ENCODE results near the gene FHIT.
"Not testable (repeated sequence)": the region's sequence is repeated elsewhere in the genome, so short reads cannot be mapped to it uniquely, and the experiment has no call there.

The FHIT gene

DNA sequence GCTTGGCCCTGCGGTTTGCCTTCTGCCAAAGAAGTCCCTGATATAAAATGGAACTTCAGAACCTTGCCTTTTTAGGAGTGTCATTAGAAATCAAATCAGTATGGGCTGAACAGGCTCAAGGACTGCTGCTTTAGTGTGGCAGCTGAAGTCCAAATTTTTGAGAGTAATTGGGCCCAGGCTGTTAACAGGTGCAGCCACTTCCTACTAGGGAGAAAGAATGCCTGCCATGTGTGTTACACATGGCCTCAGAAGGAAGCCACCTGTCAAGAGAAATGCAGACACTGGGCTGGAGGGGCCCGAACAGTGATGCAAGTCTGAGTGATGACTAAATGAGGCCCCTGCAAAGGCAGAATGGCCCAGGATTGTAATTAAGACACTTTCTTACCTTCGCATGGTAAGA lies 1414.7 kb downstream of the FHIT start:
- DNase-seq (ENCODE audit: low read depth in 3 of 3) = no peak

- DNase-seq (ENCODE audit: low read depth in 3 of 3) = no peak
Measured at GRCh38 chr3:59832702-59833101, 1418.5 kb downstream of the FHIT start.

GRCh38 chr3:59832241-59832640 lies 1419.0 kb downstream of the FHIT start:
- DNase-seq (ENCODE audit: low read depth in 3 of 3) = no peak

DNA sequence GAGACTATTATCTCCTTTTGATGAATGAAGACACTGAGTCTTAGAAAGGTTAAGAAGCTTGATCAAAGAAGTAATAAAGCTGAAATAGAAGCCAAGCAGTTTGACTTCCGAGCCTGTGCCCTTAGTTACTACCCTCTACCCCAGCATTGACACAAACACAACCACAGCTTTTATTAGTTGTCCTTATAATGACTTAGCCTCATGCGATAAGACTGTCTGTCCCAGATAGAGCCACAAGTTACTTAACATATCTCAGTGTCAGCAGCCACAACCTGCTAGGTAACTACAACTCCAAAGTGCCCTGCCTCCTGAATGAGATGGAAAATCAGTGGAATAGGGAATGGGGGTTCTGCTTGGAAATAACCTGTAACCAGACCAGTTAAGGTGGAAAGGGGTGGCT lies 1419.9 kb downstream of the FHIT start:
- DNase-seq (ENCODE audit: low read depth in 3 of 3) = no peak

GRCh38 chr3:59829527-59829926 lies 1421.7 kb downstream of the FHIT start:
- DNase-seq (ENCODE audit: low read depth in 3 of 3) = no peak

DNA sequence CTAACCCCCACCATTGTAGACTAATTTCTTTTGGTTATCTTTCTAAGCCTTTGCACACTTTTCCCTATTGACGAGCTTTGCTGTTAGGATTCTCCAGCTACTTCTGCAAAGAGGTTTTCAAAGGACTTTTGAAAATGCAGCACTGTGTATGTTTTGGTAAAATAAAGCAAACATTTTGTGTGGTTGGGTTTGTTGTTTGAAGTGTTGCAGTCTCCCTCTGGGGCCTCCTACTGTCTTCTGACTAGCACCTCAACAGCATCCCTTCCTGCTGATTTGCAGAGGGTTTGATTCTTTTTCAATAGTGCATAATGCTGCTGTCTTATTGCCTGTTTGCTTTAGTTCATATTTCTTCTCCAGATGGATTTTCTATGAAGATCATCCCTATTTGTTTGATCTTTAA lies 1426.4 kb downstream of the FHIT start:
- DNase-seq (ENCODE audit: low read depth in 3 of 3) = no peak

DNA sequence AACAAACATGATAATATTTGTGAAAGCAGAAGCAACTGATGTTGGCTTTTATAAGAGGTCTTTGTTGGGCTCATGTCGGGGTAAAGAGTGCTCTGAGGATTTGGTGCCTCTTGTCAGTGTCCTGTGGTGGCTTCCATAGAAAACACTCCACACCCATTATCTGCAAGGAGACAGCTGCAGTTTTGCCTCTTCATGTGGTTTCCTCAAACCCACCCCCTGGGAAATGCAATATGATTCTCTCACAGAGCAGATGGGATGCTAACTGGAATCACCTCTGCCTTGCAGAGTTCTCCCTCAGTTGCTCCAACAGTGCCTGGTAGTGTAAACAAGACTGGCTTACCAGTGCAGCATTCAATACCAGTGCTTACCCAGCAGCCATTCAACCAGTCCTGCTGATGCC lies 1430.0 kb downstream of the FHIT start:
- DNase-seq (ENCODE audit: low read depth in 3 of 3) = no peak

DNA sequence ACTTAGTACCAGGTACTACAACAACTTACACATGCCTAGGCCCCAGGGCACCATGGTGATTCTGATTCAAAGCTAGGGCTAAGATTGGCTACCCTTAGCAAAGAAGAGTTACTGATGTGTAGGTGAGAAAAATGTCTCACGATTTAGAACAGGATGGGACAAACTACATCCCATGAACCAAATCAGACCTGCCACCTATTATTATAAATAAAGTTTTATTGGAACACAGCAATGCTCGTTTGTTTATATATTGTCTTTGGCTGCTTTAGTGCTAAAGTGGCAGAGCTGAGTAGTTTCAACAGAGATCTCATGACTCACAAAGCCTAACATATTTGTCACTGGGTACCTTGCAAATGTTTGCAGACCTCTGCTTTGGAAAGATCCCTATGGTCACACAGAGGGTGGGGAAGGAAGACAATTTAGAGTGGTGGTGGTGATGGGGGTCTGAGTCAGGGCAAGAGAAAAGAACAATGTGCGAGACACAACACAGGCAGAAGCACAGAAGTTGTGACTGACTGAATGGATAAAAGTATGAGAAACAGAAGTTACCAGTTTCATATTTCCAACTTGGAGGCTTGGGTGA lies 1430.8 kb downstream of the FHIT start:
- peak in 1 of 3 experiments; percentile 3 for DNase-seq (ENCODE audit: low read depth in 3 of 3)

- no peak for DNase-seq (ENCODE audit: low read depth in 3 of 3)
Measured at GRCh38 chr3:59818919-59819300, 1432.3 kb downstream of the FHIT start.

- DNase-seq (ENCODE audit: low read depth in 3 of 3) = no peak
Measured at GRCh38 chr3:59818033-59818918, 1433.0 kb downstream of the FHIT start.

- DNase-seq (ENCODE audit: low read depth in 3 of 3) = no peak
Measured at GRCh38 chr3:59817511-59817910, 1433.7 kb downstream of the FHIT start.

GRCh38 chr3:59816312-59816711 lies 1434.9 kb downstream of the FHIT start:
- DNase-seq (ENCODE audit: low read depth in 3 of 3) = no peak

DNA sequence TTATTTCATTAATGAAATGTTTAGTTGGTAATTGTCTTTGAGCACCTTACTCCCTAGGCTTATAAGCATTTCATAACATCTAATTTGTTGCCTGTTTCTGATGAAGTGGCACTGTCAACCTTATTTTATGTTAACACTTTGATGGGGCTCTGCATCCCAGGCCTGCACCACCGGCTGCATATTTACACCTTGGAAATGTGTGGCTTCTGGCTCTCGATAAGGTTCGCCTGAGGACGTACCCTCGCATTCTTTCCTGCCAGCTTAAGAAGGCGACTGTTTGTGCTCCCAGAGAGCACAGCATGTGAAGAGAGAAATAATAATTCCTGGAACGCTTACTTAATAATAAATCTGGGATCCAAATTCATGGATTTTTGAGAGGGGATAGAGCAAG lies 1438.1 kb downstream of the FHIT start:
- DNase-seq (ENCODE audit: low read depth in 3 of 3) = no peak

- DNase-seq (ENCODE audit: low read depth in 3 of 3) = no peak
Measured at GRCh38 chr3:59812237-59813147, 1438.8 kb downstream of the FHIT start.

- DNase-seq (ENCODE audit: low read depth in 3 of 3) = no peak
Measured at GRCh38 chr3:59811160-59811559, 1440.1 kb downstream of the FHIT start.

- no peak for DNase-seq (ENCODE audit: low read depth in 3 of 3)
Measured at GRCh38 chr3:59810606-59811005, 1440.6 kb downstream of the FHIT start.

GRCh38 chr3:59809710-59810444 lies 1441.4 kb downstream of the FHIT start:
- DNase-seq (ENCODE audit: low read depth in 3 of 3) = no peak

DNA sequence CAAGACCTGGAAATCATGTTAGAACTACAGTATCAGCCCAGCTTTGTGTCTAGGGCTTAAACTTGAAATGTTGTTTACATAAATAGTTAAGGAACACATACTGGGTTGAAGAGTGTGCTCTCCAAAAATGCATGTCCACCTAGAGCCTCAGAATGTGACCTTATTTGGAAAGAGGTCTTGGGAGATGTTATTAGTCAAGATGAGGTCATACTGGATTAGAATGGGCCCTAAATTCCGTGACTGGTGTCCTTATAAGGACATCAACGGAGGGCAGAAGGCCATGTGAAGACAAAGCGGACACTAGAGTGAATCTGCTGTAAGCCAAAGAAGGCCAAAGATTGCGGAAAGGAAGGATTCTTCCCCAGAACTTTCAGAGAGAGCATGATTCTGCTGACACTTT lies 1442.2 kb downstream of the FHIT start:
- DNase-seq (ENCODE audit: low read depth in 3 of 3) = no peak

DNA sequence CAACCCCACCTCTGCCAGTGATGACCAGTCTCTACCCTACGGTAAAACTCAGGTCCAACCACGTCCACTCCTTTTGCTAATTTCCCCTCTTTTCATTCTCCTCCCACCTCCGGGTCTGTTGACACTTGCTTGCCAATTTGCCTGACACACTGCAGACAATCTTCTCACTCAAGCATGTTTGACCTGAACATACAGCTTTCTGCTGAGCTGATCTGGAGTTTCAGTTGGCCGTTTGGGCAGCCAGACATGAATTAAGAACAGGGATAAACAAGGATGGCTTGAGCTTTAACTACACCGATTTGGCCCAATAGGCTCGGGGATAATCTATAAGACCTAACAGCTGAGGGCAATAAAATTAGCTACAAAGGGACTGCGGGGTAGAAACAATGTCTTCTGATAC lies 1442.8 kb downstream of the FHIT start:
- DNase-seq (ENCODE audit: low read depth in 3 of 3) = no peak

GRCh38 chr3:59803268-59803667 lies 1448.0 kb downstream of the FHIT start:
- DNase-seq (ENCODE audit: low read depth in 3 of 3) = no peak

DNA sequence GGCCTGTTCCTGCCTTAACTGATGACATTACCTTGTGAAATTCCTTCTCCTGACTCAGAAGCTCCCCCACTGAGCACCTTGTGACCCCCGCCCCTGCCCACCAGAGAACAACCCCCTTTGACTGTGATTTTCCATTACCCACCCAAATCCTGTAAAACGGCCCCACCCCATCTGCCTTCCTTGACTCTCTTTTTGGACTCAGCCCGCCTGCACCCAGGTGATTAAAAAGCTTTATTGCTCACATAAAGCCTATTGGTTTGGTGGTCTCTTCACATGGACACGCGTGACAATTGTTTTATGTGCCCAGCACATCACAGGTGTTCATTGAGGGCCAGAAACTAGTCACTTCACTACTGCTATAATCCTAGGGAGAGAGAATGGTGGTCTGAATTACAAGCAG lies 1448.8 kb downstream of the FHIT start:
- not testable (repeated sequence) for DNase-seq (ENCODE audit: low read depth in 3 of 3)

GRCh38 chr3:59802045-59802444 lies 1449.2 kb downstream of the FHIT start:
- no peak for DNase-seq (ENCODE audit: low read depth in 3 of 3)
